NCI-H446 (cell line): Measurements from ENCODE around the gene SERP2.

Experiments used
- DNase-seq, 2 experiments: peaks; one replicate each; lab custom pipeline; 2025; lab: John Stamatoyannopoulos, UW

Gene SERP2

GRCh38 chr13:44388427-44389059 is 14.9 kb downstream of the SERP2 start:
- no peak for DNase-seq

- DNase-seq: no peak
These were observed 15.5 kb downstream of the SERP2 start for GRCh38 chr13:44389060-44389666.

GRCh38 chr13:44389876-44390275 is 16.3 kb downstream of the SERP2 start:
- no peak for DNase-seq

GRCh38 chr13:44393391-44393790 is 19.8 kb downstream of the SERP2 start:
- no peak for DNase-seq

- no peak for DNase-seq
These were observed 21.0 kb downstream of the SERP2 start for GRCh38 chr13:44394658-44395057.

- no peak for DNase-seq
These were observed 22.5 kb downstream of the SERP2 start for GRCh38 chr13:44395976-44396694.

- no peak for DNase-seq
These were observed 23.3 kb downstream of the SERP2 start for GRCh38 chr13:44396701-44397580.

- no peak for DNase-seq
These were observed 24.2 kb downstream of the SERP2 start for GRCh38 chr13:44397766-44398223.

GRCh38 chr13:44398606-44399005 is 25.0 kb downstream of the SERP2 start:
- DNase-seq: no peak

- DNase-seq: no peak
These were observed 25.4 kb downstream of the SERP2 start for GRCh38 chr13:44399074-44399473.

GRCh38 chr13:44400736-44401135 is 27.1 kb downstream of the SERP2 start:
- DNase-seq: no peak

GRCh38 chr13:44401577-44401976 is 28.0 kb downstream of the SERP2 start:
- DNase-seq: no peak

- no peak for DNase-seq
These were observed 29.3 kb downstream of the SERP2 start for GRCh38 chr13:44402899-44403445.

- peak in 1 of 2 experiments; percentile 12 for DNase-seq
These were observed 29.9 kb downstream of the SERP2 start for GRCh38 chr13:44403461-44404056.

- DNase-seq: no peak
These were observed 30.9 kb downstream of the SERP2 start for GRCh38 chr13:44404261-44405132.

- no peak for DNase-seq
These were observed 33.0 kb downstream of the SERP2 start for GRCh38 chr13:44406617-44407016.

- DNase-seq: no peak
These were observed 33.8 kb downstream of the SERP2 start for GRCh38 chr13:44407379-44407778.

GRCh38 chr13:44407891-44408290 is 34.3 kb downstream of the SERP2 start:
- no peak for DNase-seq

GRCh38 chr13:44409595-44409994 is 36.0 kb downstream of the SERP2 start:
- no peak for DNase-seq

GRCh38 chr13:44410328-44410859 is 36.8 kb downstream of the SERP2 start:
- no peak for DNase-seq
